Measurements from ENCODE around the gene AHR. TPM values are rescaled to one million over a fixed set of nuclear protein-coding genes. Genes with fewer than 3 reads are reported as not detected.

AHR gene
- total RNA-seq, 2 experiments from 2014 or later: 95.2 to 95.7 TPM

DNA sequence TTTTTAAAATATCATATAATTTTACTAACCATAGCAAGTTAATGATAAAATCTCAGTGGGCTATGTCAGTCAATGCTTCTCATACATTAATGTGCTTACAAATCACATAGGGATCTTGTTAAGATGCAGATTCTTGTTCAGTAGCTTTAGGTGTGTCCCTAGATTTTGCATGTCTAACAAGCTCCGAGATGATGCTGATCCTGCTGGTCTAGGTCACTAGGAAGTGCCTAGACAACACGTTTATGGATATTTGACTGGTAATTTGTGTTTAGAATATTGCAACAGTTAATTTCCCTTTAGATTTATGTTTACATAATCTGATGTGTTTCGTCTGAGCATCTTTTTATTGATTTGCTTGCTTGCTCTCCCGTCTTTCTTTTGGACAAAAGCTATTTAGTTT lies 12.7 kb downstream of the AHR start:
- H3K4me1 ChIP-seq (ENCODE audit: insufficient read depth, low read length): peaks cover 9% of the 10 kb centered on the region
- ChIA-PET CTCF (no interaction called here), POLR2A (interaction anchor here (1.3 kb wide), 1 partner anchor 11 kb away, joined by 4 read pairs; no protein-coding TSS in a partner anchor)
- no peaks in the 10 kb centered on the region for H3K27me3 Mint-ChIP-seq
- H3K4me1 Mint-ChIP-seq (ENCODE audit: low read depth): peaks cover 9% of the 10 kb centered on the region
- ATAC-seq (ENCODE audit: poor library complexity) (no peak), DNase-seq (no peak)
- H3K9me3 ChIP-seq (ENCODE audit: control insufficient read depth in 1 of 2, insufficient read depth in 1 of 2, low read length in 2 of 2): no peaks in the 10 kb centered on the region
- H3K27ac ChIP-seq (ENCODE audit: low read depth in 1 of 2, low read length in 2 of 2): no peak overlapping the region
- no peaks in the 10 kb centered on the region for H3K9me3 Mint-ChIP-seq
- H3K4me3 ChIP-seq (ENCODE audit: low read length): no peak overlapping the region
- H3K36me3 ChIP-seq (ENCODE audit: insufficient read depth, low read length): peaks cover 25% of the 10 kb centered on the region
- H3K27me3 ChIP-seq (ENCODE audit: control insufficient read depth in 1 of 2, insufficient read depth in 2 of 2, low read length in 2 of 2): no peaks in the 10 kb centered on the region
- TF ChIP-seq, protein P1, sequence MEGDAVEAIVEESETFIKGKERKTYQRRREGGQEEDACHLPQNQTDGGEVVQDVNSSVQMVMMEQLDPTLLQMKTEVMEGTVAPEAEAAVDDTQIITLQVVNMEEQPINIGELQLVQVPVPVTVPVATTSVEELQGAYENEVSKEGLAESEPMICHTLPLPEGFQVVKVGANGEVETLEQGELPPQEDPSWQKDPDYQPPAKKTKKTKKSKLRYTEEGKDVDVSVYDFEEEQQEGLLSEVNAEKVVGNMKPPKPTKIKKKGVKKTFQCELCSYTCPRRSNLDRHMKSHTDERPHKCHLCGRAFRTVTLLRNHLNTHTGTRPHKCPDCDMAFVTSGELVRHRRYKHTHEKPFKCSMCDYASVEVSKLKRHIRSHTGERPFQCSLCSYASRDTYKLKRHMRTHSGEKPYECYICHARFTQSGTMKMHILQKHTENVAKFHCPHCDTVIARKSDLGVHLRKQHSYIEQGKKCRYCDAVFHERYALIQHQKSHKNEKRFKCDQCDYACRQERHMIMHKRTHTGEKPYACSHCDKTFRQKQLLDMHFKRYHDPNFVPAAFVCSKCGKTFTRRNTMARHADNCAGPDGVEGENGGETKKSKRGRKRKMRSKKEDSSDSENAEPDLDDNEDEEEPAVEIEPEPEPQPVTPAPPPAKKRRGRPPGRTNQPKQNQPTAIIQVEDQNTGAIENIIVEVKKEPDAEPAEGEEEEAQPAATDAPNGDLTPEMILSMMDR (IDR thresholded peaks at IDR 0.05): no peak
- intact Hi-C loops (cut with DNase I, micrococcal nuclease): no loop called here
- H3K4me3 Mint-ChIP-seq: no peak overlapping the region
- H3K36me3 Mint-ChIP-seq (ENCODE audit: low read depth): peaks cover 42% of the 10 kb centered on the region
- no peak overlapping the region for H3K27ac Mint-ChIP-seq

DNA sequence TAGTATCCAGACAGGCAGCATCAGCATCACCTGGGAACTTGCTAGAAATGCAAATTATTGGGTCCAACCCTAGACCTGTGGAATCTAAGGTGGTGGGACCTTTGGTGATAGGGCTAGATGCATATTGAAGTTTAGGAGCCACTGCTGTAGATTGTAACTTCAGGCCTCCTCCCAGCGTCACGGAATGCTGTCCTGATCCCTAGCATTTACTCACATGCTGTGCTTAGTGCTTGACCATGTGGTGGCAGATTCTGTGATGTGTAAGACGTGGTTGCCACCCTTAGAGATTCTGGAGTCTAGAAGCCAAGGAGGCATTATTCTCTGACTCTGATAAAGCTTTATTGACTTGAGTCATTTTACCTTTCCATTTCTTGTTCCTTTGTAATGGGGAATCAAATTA lies 13.5 kb downstream of the AHR start:
- peaks cover 31% of the 10 kb centered on the region for H3K36me3 ChIP-seq (ENCODE audit: insufficient read depth, low read length)
- peaks cover 47% of the 10 kb centered on the region for H3K36me3 Mint-ChIP-seq (ENCODE audit: low read depth)

DNA sequence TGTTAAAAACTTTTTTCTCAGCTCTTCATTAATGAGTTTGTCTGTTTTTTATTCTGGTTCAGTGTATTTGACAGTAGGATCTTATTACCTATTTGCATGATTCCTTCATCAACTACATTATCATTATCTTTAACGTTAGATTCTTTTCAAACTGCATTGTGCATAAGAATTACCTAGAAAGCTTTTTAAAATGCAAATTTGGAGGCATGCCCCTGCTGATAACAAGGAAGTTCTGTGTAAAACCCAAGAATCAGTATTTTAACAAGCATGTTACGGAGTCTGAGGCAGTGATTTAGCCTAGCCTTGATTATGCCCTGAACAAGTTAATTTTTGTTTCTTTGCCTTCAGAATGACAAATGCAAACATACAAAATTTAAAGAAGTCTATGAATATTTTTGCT lies 14.2 kb downstream of the AHR start:
- intact Hi-C loops (cut with DNase I, micrococcal nuclease): no loop called here
- ChIA-PET POLR2A (no interaction called here), CTCF (no interaction called here)
- no peak overlapping the region for H3K4me3 Mint-ChIP-seq
- no peaks in the 10 kb centered on the region for H3K9me3 Mint-ChIP-seq
- H3K9me3 ChIP-seq (ENCODE audit: control insufficient read depth in 1 of 2, insufficient read depth in 1 of 2, low read length in 2 of 2): no peaks in the 10 kb centered on the region
- H3K4me3 ChIP-seq (ENCODE audit: low read length): no peak overlapping the region
- DNase-seq: no peak
- no peak overlapping the region for H3K27ac Mint-ChIP-seq
- H3K27me3 ChIP-seq (ENCODE audit: control insufficient read depth in 1 of 2, insufficient read depth in 2 of 2, low read length in 2 of 2): no peaks in the 10 kb centered on the region
- no peak for ATAC-seq (ENCODE audit: poor library complexity)
- H3K27ac ChIP-seq (ENCODE audit: low read depth in 1 of 2, low read length in 2 of 2): no peak overlapping the region
- peaks cover under 1% of the 10 kb centered on the region for H3K4me1 ChIP-seq (ENCODE audit: insufficient read depth, low read length)
- TF ChIP-seq, protein P1 (IDR thresholded peaks at IDR 0.05): no peak
- H3K36me3 Mint-ChIP-seq (ENCODE audit: low read depth): peaks cover 52% of the 10 kb centered on the region
- H3K27me3 Mint-ChIP-seq: no peaks in the 10 kb centered on the region
- peaks cover 32% of the 10 kb centered on the region for H3K36me3 ChIP-seq (ENCODE audit: insufficient read depth, low read length)
- peaks cover 9% of the 10 kb centered on the region for H3K4me1 Mint-ChIP-seq (ENCODE audit: low read depth)

More for the DNA sequence above, 13.5 kb downstream of the AHR start:
- Mint-ChIP-seq H3K9me3 (no peaks in the 10 kb centered on the region), H3K4me3 (no peak overlapping the region), H3K27ac (no peak overlapping the region), H3K4me1 (ENCODE audit: low read depth) (peaks cover 9% of the 10 kb centered on the region), H3K27me3 (no peaks in the 10 kb centered on the region)
- CTCF ChIA-PET: interaction anchor here (0.6 kb wide), 1 partner anchor 11 kb away, joined by 3 read pairs; no protein-coding TSS in a partner anchor
- Histone ChIP-seq H3K4me1 (ENCODE audit: insufficient read depth, low read length) (peaks cover 7% of the 10 kb centered on the region), H3K27me3 (ENCODE audit: control insufficient read depth in 1 of 2, insufficient read depth in 2 of 2, low read length in 2 of 2) (no peaks in the 10 kb centered on the region), H3K9me3 (ENCODE audit: control insufficient read depth in 1 of 2, insufficient read depth in 1 of 2, low read length in 2 of 2) (no peaks in the 10 kb centered on the region), H3K27ac (ENCODE audit: low read depth in 1 of 2, low read length in 2 of 2) (no peak overlapping the region), H3K4me3 (ENCODE audit: low read length) (no peak overlapping the region)
- ATAC-seq (ENCODE audit: poor library complexity): no peak
- TF ChIP-seq, protein P1 (IDR thresholded peaks at IDR 0.05): no peak
- intact Hi-C loops (cut with DNase I, micrococcal nuclease): no loop called here
- POLR2A ChIA-PET: interaction anchor here (1.3 kb wide), 1 partner anchor 12 kb away, joined by 4 read pairs; no protein-coding TSS in a partner anchor
- no peak for DNase-seq

Data from CD4-positive, alpha-beta T cell (primary cell).